ENCODE measurements around the gene TCF25.

DNA sequence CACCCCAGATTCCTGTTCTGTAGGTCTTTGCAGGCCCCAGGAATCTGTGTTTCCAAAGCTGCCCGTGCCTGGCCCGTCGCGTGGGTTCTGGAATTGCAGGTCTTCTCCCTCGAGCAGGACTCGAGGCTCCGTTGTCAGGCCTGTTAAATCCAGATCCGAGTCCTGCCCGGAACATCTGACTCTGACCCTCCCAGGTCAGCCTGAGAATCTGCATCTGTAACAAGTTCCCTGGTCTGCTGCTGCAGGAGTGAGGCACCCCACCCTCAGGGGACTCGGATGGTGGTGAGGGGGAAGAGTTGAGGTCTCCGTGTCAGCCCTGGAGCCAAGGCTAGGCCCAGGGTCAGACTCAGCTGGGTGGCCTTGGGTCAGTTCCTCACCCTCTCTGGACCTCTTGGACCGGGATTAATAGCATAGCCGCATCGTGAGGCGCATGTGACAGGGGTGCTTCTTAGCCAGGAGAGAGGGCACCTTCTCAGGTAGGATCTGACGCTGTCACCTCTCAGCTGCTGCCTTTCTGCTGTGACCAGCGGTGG is 36.3 kb upstream of the TCF25 start:
- TF ChIP-seq, protein P1, sequence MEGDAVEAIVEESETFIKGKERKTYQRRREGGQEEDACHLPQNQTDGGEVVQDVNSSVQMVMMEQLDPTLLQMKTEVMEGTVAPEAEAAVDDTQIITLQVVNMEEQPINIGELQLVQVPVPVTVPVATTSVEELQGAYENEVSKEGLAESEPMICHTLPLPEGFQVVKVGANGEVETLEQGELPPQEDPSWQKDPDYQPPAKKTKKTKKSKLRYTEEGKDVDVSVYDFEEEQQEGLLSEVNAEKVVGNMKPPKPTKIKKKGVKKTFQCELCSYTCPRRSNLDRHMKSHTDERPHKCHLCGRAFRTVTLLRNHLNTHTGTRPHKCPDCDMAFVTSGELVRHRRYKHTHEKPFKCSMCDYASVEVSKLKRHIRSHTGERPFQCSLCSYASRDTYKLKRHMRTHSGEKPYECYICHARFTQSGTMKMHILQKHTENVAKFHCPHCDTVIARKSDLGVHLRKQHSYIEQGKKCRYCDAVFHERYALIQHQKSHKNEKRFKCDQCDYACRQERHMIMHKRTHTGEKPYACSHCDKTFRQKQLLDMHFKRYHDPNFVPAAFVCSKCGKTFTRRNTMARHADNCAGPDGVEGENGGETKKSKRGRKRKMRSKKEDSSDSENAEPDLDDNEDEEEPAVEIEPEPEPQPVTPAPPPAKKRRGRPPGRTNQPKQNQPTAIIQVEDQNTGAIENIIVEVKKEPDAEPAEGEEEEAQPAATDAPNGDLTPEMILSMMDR (conservative IDR thresholded peaks at IDR 0.05; ENCODE audit: low read depth, low read length) = no peak
- no peak for TF ChIP-seq EZH2 (IDR thresholded peaks at IDR 0.05; ENCODE audit: low read length, unreplicated experiment)

Data from PC-3 (cell line).